Glutamatergic neuron (in vitro differentiated cells): ENCODE measurements around the gene CERS4. TPM values are rescaled to one million over a fixed set of nuclear protein-coding genes. Genes with fewer than 3 reads are reported as not detected.

Experiments
- DNase-seq: peaks from one replicate; pipeline ENCODE4 v3.0.0; 2022
- H3K27ac Mint-ChIP-seq: one replicate; pipeline ENCODE4 v1.8.0; 2020; ENCODE audit warnings: mild to moderate bottlenecking, mixed read lengths, inconsistent platforms; ENCODE audit not compliant: unreplicated experiment
- H3K27me3 Mint-ChIP-seq: one replicate; pipeline ENCODE4 v1.8.0; 2020; ENCODE audit warnings: mild to moderate bottlenecking, moderate library complexity, mixed read lengths, inconsistent platforms; ENCODE audit not compliant: unreplicated experiment
- H3K36me3 Mint-ChIP-seq: one replicate; pipeline ENCODE4 v1.8.0; 2020; ENCODE audit warnings: mild to moderate bottlenecking, mixed read lengths, inconsistent platforms; ENCODE audit not compliant: unreplicated experiment
- H3K4me1 Mint-ChIP-seq: one replicate; pipeline ENCODE4 v1.8.0; 2020; ENCODE audit warnings: mild to moderate bottlenecking, low read depth, mixed read lengths, inconsistent platforms; ENCODE audit not compliant: unreplicated experiment
- H3K4me3 Mint-ChIP-seq: one replicate; pipeline ENCODE4 v1.8.0; 2020; ENCODE audit warnings: mild to moderate bottlenecking, mixed read lengths, inconsistent platforms; ENCODE audit not compliant: unreplicated experiment
- H3K9me3 Mint-ChIP-seq: one replicate; pipeline ENCODE4 v1.8.0; 2020; ENCODE audit warnings: mild to moderate bottlenecking, moderate library complexity, mixed read lengths, inconsistent platforms; ENCODE audit not compliant: unreplicated experiment
- CTCF ChIP-seq: fragments of 200-600 bp; sonication (generic); IDR thresholded peaks from one replicate; pipeline ENCODE4 v1.5.0; 2021; ENCODE audit not compliant: partially characterized antibody, unreplicated experiment
- total RNA-seq: library from RNA; stranded (reverse); fragmentation: NEBNext Ultra II Directional; extraction: Animal tissue kit (Norgen Biotek cat#: 25700); gene quantifications from one replicate; pipeline ENCODE4 v1.2.1, GENCODE V29; 2021; ENCODE audit not compliant: unreplicated experiment

Gene CERS4
- total RNA-seq, 1 donor from 2014 or later, result 27.3 TPM

GRCh38 chr19:8208119-8208921, 850 bp upstream of the CERS4 start:
- peaks cover 6% of the 10 kb centered on the region for H3K4me1 Mint-ChIP-seq

GRCh38 chr19:8209462-8210378, 550 bp downstream of the CERS4 start:
- Mint-ChIP-seq H3K27ac (peak overlapping the region; percentile 63), H3K27me3 (peaks cover 9% of the 10 kb centered on the region), H3K4me1 (peaks cover 6% of the 10 kb centered on the region), H3K36me3 (no peaks in the 10 kb centered on the region), H3K9me3 (peaks cover 7% of the 10 kb centered on the region), H3K4me3 (peak overlapping the region; percentile 88)
- peak; percentile 57 for DNase-seq
- no peak for TF ChIP-seq CTCF

More at GRCh38 chr19:8208119-8208921, 850 bp upstream of the CERS4 start:
- peaks cover 7% of the 10 kb centered on the region for H3K9me3 Mint-ChIP-seq
- no peaks in the 10 kb centered on the region for H3K36me3 Mint-ChIP-seq
- H3K27ac Mint-ChIP-seq, result no peak overlapping the region
- no peak for TF ChIP-seq CTCF
- H3K4me3 Mint-ChIP-seq, result peak overlapping the region; percentile 75
- peak; percentile 19 for DNase-seq
- H3K27me3 Mint-ChIP-seq, result peaks cover 9% of the 10 kb centered on the region

GRCh38 chr19:8210421-8211101, 1.4 kb downstream of the CERS4 start:
- DNase-seq, result no peak
- Mint-ChIP-seq H3K4me3 (peak overlapping the region; percentile 88), H3K27me3 (peaks cover 9% of the 10 kb centered on the region), H3K9me3 (peaks cover 7% of the 10 kb centered on the region), H3K36me3 (no peaks in the 10 kb centered on the region), H3K27ac (peak overlapping the region; percentile 63), H3K4me1 (peaks cover 6% of the 10 kb centered on the region)
- no peak for TF ChIP-seq CTCF

- no peak for DNase-seq
- Mint-ChIP-seq H3K4me3 (peak overlapping the region; percentile 38), H3K9me3 (peaks cover 9% of the 10 kb centered on the region), H3K4me1 (peaks cover 6% of the 10 kb centered on the region), H3K27ac (no peak overlapping the region), H3K36me3 (no peaks in the 10 kb centered on the region), H3K27me3 (peaks cover 11% of the 10 kb centered on the region)
- TF ChIP-seq CTCF, result no peak
Measured at GRCh38 chr19:8212212-8212611, 3.0 kb downstream of the CERS4 start.
